GM19468 (cell line): ENCODE results near the gene RTN3.
"Not testable (repeated sequence)": the region's sequence is repeated elsewhere in the genome, so short reads cannot be mapped to it uniquely, and the experiment has no call there.

Source experiments
- ATAC-seq: cut with Tn5 transposase; IDR thresholded peaks from one replicate; pipeline ENCODE4 v1.9.1; 2021; ENCODE audit warnings: mild to moderate bottlenecking, moderate library complexity, moderate number of reproducible peaks; ENCODE audit not compliant: unreplicated experiment; ENCODE audit errors: extremely low read depth

The RTN3 gene

DNA sequence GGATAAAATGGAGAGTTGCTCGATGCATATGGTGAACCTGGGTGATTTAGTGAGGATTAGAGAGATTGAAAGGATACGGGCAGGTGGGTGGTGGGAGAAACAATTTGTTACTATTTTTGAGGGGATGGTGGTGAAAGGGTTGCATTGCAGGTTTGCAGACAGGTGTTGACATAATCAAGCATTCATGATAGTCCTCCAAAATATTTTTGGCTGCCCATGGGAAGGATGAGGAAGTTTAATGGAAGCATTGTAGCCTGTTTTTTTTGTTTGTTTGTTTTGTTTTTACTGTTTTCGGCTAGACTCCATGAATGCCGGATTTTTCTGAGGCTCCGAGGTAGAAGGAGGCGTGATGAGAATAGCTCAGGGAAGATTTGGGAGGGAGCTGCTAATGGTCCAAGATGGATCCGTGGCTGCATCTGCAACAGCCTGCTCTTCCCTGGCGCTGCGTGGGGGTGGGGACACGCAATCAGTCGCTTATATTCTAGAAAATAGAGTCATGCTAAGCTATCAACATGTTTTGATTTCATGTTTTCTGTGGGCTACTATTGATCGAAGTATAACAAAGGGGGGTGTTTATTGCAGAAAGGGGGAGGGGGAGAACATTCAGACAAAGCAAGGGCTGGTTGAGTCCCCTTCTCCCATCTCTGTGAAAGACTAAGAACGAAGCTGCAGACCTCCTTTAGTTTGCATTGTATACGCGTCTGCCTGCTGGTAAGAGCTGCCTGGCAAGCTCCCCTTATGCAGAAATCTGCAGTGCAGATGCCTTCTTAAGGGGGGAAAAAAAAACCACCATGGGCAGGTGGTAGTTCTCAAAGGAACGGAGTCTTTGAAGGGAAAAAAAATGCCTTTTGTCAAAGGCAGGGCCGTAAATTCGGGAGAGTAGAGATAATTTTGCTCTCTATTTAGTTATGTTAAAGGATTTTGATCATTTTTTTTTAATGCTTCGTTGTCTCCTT, 1.0 kb downstream of the RTN3 start:
- ATAC-seq, result no peak

GRCh38 chr11:63683133-63683991, 2.1 kb downstream of the RTN3 start:
- ATAC-seq, result no peak

DNA sequence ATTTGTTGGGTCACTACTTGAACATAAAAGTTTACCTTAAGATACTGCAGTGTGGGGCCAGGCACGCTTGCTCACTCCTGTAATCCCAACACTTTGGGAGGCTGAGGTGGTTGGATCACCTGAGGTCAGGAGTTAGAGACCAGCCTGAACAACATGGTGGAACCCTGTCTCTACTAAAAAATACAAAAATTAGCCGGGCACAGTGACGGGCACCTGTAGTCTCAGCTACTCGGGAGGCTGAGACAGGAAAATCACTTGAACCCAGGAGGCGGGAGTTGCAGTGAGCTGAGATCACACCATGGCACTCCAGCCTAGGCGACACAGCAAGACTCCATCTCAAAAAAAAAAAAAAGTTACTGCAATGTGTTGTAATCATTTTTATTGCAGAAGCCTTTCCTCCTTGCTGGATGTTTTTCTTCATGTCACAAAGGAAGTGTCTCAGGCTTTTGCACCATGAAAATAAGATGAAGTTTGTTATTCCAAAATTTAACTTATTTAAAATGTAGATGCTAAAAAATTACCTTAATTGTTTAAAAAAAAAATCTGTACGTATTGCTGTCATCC, 3.9 kb downstream of the RTN3 start:
- not testable (repeated sequence) for ATAC-seq

GRCh38 chr11:63686926-63687325, 5.6 kb downstream of the RTN3 start:
- ATAC-seq, result no peak

DNA sequence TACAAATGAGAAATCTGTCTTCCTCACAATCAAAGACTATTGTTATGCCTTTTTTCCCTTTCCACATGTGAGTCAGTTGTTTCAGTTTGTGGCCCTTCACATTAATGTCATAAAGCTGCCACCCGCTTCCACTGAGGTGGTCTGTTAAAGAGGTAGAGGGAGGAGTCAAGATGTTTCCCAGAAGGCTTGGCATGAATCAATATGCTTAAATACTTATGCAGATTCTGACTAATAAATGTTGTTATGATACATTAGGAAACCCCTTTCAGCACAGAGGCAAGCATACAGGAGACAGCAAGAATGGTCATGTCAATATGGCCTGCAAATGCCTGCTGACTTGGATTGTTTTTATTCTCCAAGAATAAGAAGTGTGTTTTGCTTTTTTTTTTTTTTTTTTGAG, 6.5 kb downstream of the RTN3 start:
- ATAC-seq, result no peak

DNA sequence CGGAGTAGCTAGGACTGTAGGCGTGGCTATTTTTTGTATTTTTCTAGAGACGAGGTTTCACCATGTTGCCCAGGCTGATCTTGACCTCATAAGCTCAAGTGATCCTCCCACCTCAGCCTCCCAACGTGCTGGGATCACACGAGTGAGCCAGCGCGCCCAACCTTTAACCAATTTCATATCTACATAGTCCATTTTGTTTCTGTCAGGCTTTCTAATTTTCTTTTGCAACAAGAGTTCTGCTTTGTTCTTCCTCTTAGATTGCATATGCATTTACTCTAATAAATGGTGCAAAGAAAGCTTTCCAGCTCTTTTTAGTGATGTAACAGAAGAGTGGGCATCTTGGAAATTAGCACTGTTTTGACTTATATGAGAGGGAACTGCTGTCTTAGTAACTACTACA, 13.3 kb downstream of the RTN3 start:
- ATAC-seq, result no peak

GRCh38 chr11:63698976-63699733, 17.9 kb downstream of the RTN3 start:
- no peak for ATAC-seq

DNA sequence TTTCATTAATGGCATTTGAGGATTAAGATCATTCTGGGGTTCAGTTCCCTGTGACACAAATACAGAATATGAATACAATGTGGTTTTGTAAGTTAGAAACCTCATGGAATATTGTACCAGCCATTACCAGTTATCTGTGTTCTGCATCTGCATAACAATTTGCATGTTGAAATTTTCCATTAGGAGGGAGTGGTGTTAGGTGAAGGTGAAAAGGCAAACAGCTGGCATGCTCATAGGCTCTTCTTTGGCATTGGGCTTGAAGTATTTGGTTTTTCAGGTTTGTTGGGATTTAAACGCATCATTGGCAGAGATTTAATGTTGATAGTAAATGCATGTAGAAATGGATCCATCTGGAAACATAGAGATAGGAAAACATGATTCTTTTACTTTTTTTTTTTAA, 18.6 kb downstream of the RTN3 start:
- ATAC-seq, result no peak

GRCh38 chr11:63705526-63705925, 24.2 kb downstream of the RTN3 start:
- no peak for ATAC-seq

DNA sequence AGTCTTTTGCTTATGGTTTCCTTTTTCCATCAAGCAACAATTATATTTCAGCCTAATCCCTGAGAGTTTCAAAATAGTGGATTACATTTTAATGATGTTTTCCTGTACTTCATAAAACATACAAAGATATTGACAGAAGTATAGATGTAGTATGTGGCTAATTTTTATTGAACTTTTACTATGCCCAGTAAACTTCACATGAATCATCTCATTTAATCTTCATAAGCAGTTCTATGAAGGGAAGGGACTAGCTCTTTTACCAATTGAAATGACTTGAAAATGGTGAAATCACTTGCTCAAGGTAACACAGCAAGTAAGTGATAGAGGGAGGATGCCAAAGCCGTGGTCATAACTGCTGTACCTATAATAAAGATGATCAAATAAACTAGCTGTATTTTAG, 27.5 kb downstream of the RTN3 start:
- no peak for ATAC-seq

DNA sequence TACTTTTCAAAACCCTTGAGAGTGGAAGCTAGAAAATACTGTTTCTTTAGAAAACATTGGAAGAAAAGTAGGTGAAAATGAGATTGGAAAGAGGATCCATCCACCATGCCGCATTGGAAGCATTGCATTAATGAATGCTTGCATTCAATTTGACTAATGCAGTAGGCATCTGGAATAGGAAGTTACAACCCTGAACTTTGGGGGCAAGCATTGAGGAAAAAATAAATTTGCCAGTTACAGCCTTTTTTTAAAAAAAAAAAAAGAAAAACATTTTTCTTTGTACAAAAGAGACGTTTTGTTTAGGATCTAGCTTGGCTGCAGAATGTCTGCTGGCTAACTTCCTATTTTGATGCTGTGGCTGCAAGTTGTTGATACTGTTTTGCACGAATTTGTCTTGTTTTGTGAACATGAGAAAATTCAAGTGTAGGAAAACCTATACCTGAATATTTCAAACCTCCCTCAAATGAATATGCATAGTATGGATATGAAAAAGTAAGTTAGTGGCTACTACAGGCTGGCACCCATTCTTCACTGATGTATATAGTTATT, 28.1 kb downstream of the RTN3 start:
- no peak for ATAC-seq

- no peak for ATAC-seq
These were observed 29.3 kb downstream of the RTN3 start for GRCh38 chr11:63710476-63711217.

DNA sequence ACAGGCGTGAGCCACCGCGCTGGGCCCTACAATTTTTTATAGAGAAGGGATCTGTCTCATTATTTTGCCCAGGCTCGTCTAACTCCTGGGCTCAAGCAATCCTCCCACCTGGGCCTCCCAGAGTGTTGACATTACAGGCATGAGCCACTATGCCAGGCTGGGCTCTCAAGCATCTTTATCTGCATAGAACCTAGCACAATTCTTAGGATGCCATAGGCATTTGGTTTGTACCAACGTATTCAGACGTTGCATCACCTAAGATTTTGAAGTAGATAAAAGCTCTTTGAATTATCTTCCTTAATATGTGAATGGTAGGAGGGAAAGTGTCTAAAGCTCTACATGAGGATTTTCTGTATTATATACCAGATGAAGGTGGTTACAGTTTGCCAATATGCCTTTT, 30.5 kb downstream of the RTN3 start:
- ATAC-seq, result no peak

- no peak for ATAC-seq
These were observed 32.5 kb downstream of the RTN3 start for GRCh38 chr11:63713766-63714165.

DNA sequence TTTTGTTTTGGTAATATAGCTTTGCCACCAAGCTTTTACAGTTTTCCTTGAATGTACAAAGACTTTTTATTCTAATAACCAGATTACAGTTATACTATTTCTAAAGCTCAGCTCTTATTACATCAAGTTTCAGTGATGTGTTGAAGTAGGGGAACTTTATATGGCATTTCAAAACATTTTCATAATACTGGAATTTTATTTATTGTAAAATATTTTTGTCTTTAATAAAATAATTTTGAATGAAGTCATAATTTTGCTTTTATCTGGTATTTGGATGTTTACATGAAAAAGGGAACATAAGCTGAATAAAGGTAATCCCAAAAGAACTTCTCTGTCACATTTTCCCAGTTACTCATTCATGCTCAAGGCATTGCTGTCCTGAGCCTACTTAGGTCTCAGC, 34.7 kb downstream of the RTN3 start:
- ATAC-seq, result no peak

DNA sequence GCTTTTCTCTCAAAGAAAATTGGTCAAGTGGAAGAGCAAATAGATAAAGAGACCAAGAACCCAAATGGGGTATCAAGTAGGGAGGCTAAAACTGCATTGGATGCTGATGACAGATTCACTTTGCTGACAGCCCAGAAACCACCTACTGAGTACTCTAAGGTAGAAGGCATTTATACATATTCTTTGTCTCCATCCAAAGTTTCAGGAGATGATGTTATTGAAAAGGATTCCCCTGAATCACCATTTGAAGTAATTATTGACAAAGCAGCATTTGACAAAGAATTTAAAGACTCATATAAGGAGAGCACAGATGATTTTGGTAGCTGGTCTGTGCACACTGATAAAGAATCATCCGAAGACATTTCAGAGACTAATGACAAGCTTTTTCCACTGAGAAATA, 37.7 kb downstream of the RTN3 start:
- no peak for ATAC-seq

DNA sequence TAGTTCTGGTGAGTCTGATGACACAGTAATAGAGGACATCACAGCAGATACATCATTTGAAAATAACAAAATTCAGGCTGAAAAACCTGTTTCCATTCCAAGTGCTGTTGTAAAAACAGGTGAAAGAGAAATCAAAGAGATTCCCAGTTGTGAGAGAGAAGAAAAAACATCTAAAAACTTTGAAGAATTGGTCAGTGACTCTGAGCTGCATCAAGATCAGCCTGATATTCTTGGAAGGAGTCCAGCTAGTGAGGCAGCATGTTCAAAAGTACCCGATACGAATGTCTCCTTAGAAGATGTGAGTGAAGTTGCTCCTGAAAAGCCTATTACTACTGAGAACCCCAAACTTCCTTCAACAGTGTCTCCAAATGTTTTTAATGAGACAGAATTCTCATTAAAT, 38.7 kb downstream of the RTN3 start:
- ATAC-seq, result no peak

- ATAC-seq, result no peak
These were observed 39.3 kb downstream of the RTN3 start for GRCh38 chr11:63720611-63721010.

- ATAC-seq, result no peak
These were observed 48.0 kb downstream of the RTN3 start for GRCh38 chr11:63729326-63729725.
